IMR-90 (cell line): Measurements from ENCODE around the gene CAMTA1. TPM values are rescaled to one million over a fixed set of nuclear protein-coding genes. Genes with fewer than 3 reads are reported as not detected.

Experiments used
- ATAC-seq: fragments of 200-7000 bp; cut with Tn5 transposase; 2 replicates; pipeline ENCODE4 v1.9.1; 2020; ENCODE audit warnings: low read depth, mild to moderate bottlenecking, moderate library complexity
- BruUV-seq: library from RNA; stranded (reverse); fragments of 400-500 nt; replicated peaks from 2 replicates; lab custom pipeline; 2021; lab: Mats Ljungman, UMichigan
- CTCF ChIA-PET: fragments of 300-600 bp; formaldehyde crosslinking; extraction: SDS; loops from one replicate; lab custom pipeline; 2021; ENCODE audit warnings: antibody characterized with exemption; lab: Yijun Ruan, JAX
- POLR2A ChIA-PET: fragments of 300-600 bp; sonication (Branson Sonifier 250); formaldehyde crosslinking; loops from one replicate; lab custom pipeline; 2022; ENCODE audit warnings: antibody characterized with exemption; ENCODE audit not compliant: unreplicated experiment; lab: Charles Lee
- DNase-seq: peaks from one replicate; pipeline ENCODE4 v3.0.0; 2013
- H2AFZ ChIP-seq: replicated peaks from 2 replicates; pipeline ENCODE3; 2013; ENCODE audit warnings: low read length, mild to moderate bottlenecking; ENCODE audit not compliant: poor library complexity
- H2AK5ac ChIP-seq: 2 replicates; pipeline ENCODE4 v1.6.1; 2013; ENCODE audit warnings: low read depth, low read length, inconsistent platforms
- H2AK9ac ChIP-seq: replicated peaks from 2 replicates; pipeline ENCODE3; 2013; ENCODE audit warnings: mild to moderate bottlenecking, low read depth, low read length, moderate library complexity; ENCODE audit not compliant: poor library complexity
- H2BK120ac ChIP-seq: 2 replicates; pipeline ENCODE4 v1.6.1; 2013; ENCODE audit warnings: low read depth, low read length, inconsistent platforms
- H2BK15ac ChIP-seq: 3 replicates; pipeline ENCODE4 v1.6.1; 2013; ENCODE audit warnings: low read depth, low read length, inconsistent platforms
- H2BK20ac ChIP-seq: 2 replicates; pipeline ENCODE4 v1.6.1; 2013; ENCODE audit warnings: low read depth, mild to moderate bottlenecking, inconsistent platforms, low read length, moderate library complexity
- H2BK5ac ChIP-seq: 2 replicates; pipeline ENCODE4 v1.6.1; 2013; ENCODE audit warnings: mild to moderate bottlenecking, low read depth, low read length, inconsistent platforms; ENCODE audit not compliant: poor library complexity, severe bottlenecking
- H3K14ac ChIP-seq: replicated peaks from 2 replicates; pipeline ENCODE4 v1.6.1; 2013; ENCODE audit warnings: low read depth, low read length, inconsistent platforms
- H3K18ac ChIP-seq: 2 replicates; pipeline ENCODE4 v1.6.1; 2013; ENCODE audit warnings: low read depth, low read length, control low read depth
- H3K23ac ChIP-seq: 2 replicates; pipeline ENCODE4 v1.6.1; 2013; ENCODE audit warnings: low read depth, low read length, inconsistent platforms
- H3K27ac ChIP-seq: 2 replicates; pipeline ENCODE4 v1.5.1; 2013; ENCODE audit warnings: mild to moderate bottlenecking, control low read depth, low read length; ENCODE audit not compliant: insufficient read depth
- H3K27me3 ChIP-seq: 2 replicates; pipeline ENCODE4 v1.6.1; 2013; ENCODE audit warnings: low read length; ENCODE audit not compliant: control insufficient read depth, insufficient read depth
- H3K36me3 ChIP-seq: 2 replicates; pipeline ENCODE4 v1.6.1; 2013; ENCODE audit warnings: low read length, mixed read lengths; ENCODE audit not compliant: control insufficient read depth, insufficient read depth
- H3K4ac ChIP-seq: 2 replicates; pipeline ENCODE4 v1.6.1; 2013; ENCODE audit warnings: low read depth, low read length, inconsistent platforms
- H3K4me1 ChIP-seq: 2 replicates; pipeline ENCODE4 v1.6.1; 2013; ENCODE audit warnings: low read length, mixed read lengths; ENCODE audit not compliant: control insufficient read depth, insufficient read depth
- H3K4me2 ChIP-seq: 2 replicates; pipeline ENCODE4 v1.6.1; 2013; ENCODE audit warnings: low read depth, mild to moderate bottlenecking, control low read depth, low read length, moderate library complexity
- H3K4me3 ChIP-seq: 2 replicates; pipeline ENCODE4 v1.5.1; 2013; ENCODE audit warnings: low read depth, mild to moderate bottlenecking, control low read depth, low read length, moderate library complexity; ENCODE audit not compliant: insufficient read depth
- H3K56ac ChIP-seq: 2 replicates; pipeline ENCODE4 v1.6.1; 2013; ENCODE audit warnings: low read length, inconsistent platforms; ENCODE audit not compliant: insufficient read depth; ENCODE audit errors: extremely low read depth
- H3K79me1 ChIP-seq, 2 experiments: 2 replicates each; pipeline ENCODE4 v1.6.1; 2013; ENCODE audit warnings: low read length in 2 of 2, inconsistent platforms in 1 of 2, low read depth in 1 of 2
- H3K9ac ChIP-seq: 2 replicates; pipeline ENCODE4 v1.6.1; 2013; ENCODE audit warnings: low read depth, low read length, control low read depth
- H3K9me1 ChIP-seq: 2 replicates; pipeline ENCODE4 v1.6.1; 2013; ENCODE audit warnings: low read length, inconsistent platforms; ENCODE audit not compliant: insufficient read depth
- H3K9me3 ChIP-seq: 2 replicates; pipeline ENCODE4 v1.6.1; 2013; ENCODE audit warnings: low read length; ENCODE audit not compliant: control insufficient read depth, insufficient read depth
- H4K20me1 ChIP-seq: 2 replicates; pipeline ENCODE4 v1.6.1; 2013; ENCODE audit warnings: low read length, inconsistent platforms; ENCODE audit not compliant: insufficient read depth
- H4K5ac ChIP-seq: 2 replicates; pipeline ENCODE4 v1.6.1; 2013; ENCODE audit warnings: mild to moderate bottlenecking, low read depth, low read length, control low read depth
- H4K8ac ChIP-seq, 2 experiments: 2 replicates each; pipeline ENCODE4 v1.6.1; 2013; ENCODE audit warnings: low read depth in 2 of 2, low read length in 2 of 2, control low read depth in 1 of 2, inconsistent platforms in 1 of 2
- H4K91ac ChIP-seq: 2 replicates; pipeline ENCODE4 v1.6.1; 2013; ENCODE audit warnings: low read depth, low read length, inconsistent platforms; ENCODE audit not compliant: insufficient read depth
- CTCF ChIP-seq: conservative IDR thresholded peaks from 2 replicates; pipeline ENCODE4 v1.5.1; 2012; ENCODE audit warnings: mild to moderate bottlenecking, low read depth, low read length, improper control_type of control experiment
- WGBS, 2 experiments: methylation state at CpG; one replicate each; pipeline versions ENCODE4 v1.1.5 to v1.1.7; 2013; ENCODE audit warnings: missing lambda C conversion rate in 2 of 2; ENCODE audit not compliant: insufficient read length in 1 of 2; ENCODE audit errors: extremely low coverage in 2 of 2; 5-methylcytosine and 5-hydroxymethylcytosine counted together
- dilution Hi-C: fragments of 300-500 bp; cut with HindIII; formaldehyde crosslinking; loops from one replicate; pipeline ENCODE4 v1.14.3; 2018; ENCODE audit warnings: low sequenced_read_pairs; ENCODE audit not compliant: unreplicated experiment
- in situ Hi-C: fragments of 300-500 bp; cut with MboI; formaldehyde crosslinking; loops from 3 replicates; pipeline ENCODE4 v1.14.3; 2019; ENCODE audit warnings: low sequenced_read_pairs, inconsistent platforms, mixed read lengths
- intact Hi-C: fragments of 100-400 bp; cut with micrococcal nuclease; formaldehyde crosslinking; loops from 2 replicates; pipeline ENCODE4 v1.10.0; 2022
- polyA plus RNA-seq, 3 experiments: library from polyadenylated mRNA; depleted of rRNA; stranded (reverse); fragments of >200 nt; gene quantifications; 2 replicates each; pipeline ENCODE4 v1.2.3, GENCODE V29; 2012; ENCODE audit warnings: low replicate concordance in 1 of 3
- total RNA-seq: library from RNA; depleted of rRNA; stranded (reverse); fragments of >200 nt; gene quantifications from 2 replicates; pipeline ENCODE4 v1.2.3, GENCODE V29; 2012

CAMTA1 gene
- total and polyA plus RNA-seq, 2 of the 4 experiments (the other 2 are of a cell fraction): 35.5 to 74.3 TPM

GRCh38 chr1:7684861-7685635, 899.8 kb downstream of the CAMTA1 start:
- POLR2A ChIA-PET: no interaction called here
- H2BK20ac ChIP-seq: no peak overlapping the region
- H3K79me1 ChIP-seq: no peaks in the 10 kb centered on the region
- no peak overlapping the region for H3K4me3 ChIP-seq
- H4K20me1 ChIP-seq: no peaks in the 10 kb centered on the region; the same call in 1 of the 2 replicates
- no peaks in the 10 kb centered on the region for H3K4me1 ChIP-seq
- in situ Hi-C loops: no loop called here
- ATAC-seq (no peak), DNase-seq (no peak)
- H3K14ac ChIP-seq: no peak overlapping the region
- H2BK15ac ChIP-seq: no peak overlapping the region
- dilution Hi-C loops: no loop called here
- H3K4me2 ChIP-seq: no peak overlapping the region
- no peak overlapping the region for H3K23ac ChIP-seq
- intact Hi-C loops: no loop called here
- no peak overlapping the region for H3K9ac ChIP-seq
- no peak for TF ChIP-seq CTCF
- no peak overlapping the region for H4K8ac ChIP-seq
- no peak overlapping the region for H3K56ac ChIP-seq
- no peak overlapping the region for H2AK9ac ChIP-seq
- no peak overlapping the region for H4K5ac ChIP-seq
- H3K9me1 ChIP-seq: no peaks in the 10 kb centered on the region
- no peak overlapping the region for H2BK5ac ChIP-seq
- CTCF ChIA-PET: no interaction called here
- no peak overlapping the region for H2AFZ ChIP-seq
- H2BK120ac ChIP-seq: no peak overlapping the region
- no peaks in the 10 kb centered on the region for H3K9me3 ChIP-seq
- no peaks in the 10 kb centered on the region for H3K36me3 ChIP-seq
- peaks cover 46% of the 10 kb centered on the region for H3K27me3 ChIP-seq
- 70% methylated on average over 16 of the region's 29 CpGs; no CpG with 5 or more reads in 1 of the 2 experiments for WGBS, 2 experiments
- BruUV-seq: no TSS peak
- no peak overlapping the region for H3K4ac ChIP-seq
- no peak overlapping the region for H2AK5ac ChIP-seq
- H4K91ac ChIP-seq: no peak overlapping the region
- no peak overlapping the region for H3K18ac ChIP-seq
- no peak overlapping the region for H3K27ac ChIP-seq
